ENCODE data around the gene IL23R.

- TF ChIP-seq CTCF (CRISPR knock-in tag; IDR thresholded peaks at IDR 0.05) (no peak), ZNF660 (CRISPR knock-in tag; IDR thresholded peaks at IDR 0.05; ENCODE audit: borderline replicate concordance, low read depth) (no peak), PAF1 (CRISPR knock-in tag; IDR thresholded peaks at IDR 0.05) (no peak), POLR2A (IDR thresholded peaks at IDR 0.05; ENCODE audit: insufficient read depth in 1 of 2, low read depth in 2 of 2, low read length in 2 of 2) (no peak), AGO1 (IDR thresholded peaks at IDR 0.05; ENCODE audit: low read depth, low read length, poor library complexity, severe bottlenecking) (no peak), SIN3A (IDR thresholded peaks at IDR 0.05; ENCODE audit: borderline replicate concordance, low read depth, low read length) (no peak), GTF2F1 (IDR thresholded peaks at IDR 0.05; ENCODE audit: low read length) (no peak)
Observed at GRCh38 chr1:67169496-67169895, 3.2 kb downstream of the IL23R start.
